BE2C (cell line): Measurements from ENCODE around the gene SORL1.

Experiments used
- DNase-seq: peaks from one replicate; pipeline ENCODE4 v3.0.0-alpha.2; 2020
- H3K27me3 ChIP-seq: fragments of 250-450 bp; sonication (Bioruptor Pico); 2 replicates; pipeline ENCODE4 v1.5.1; 2020; ENCODE audit warnings: mild to moderate bottlenecking
- H3K36me3 ChIP-seq: fragments of 250-450 bp; sonication (Bioruptor Pico); 2 replicates; pipeline ENCODE4 v1.5.1; 2020; ENCODE audit warnings: mild to moderate bottlenecking
- H3K4me1 ChIP-seq: fragments of 250-450 bp; sonication (Bioruptor Pico); 2 replicates; pipeline ENCODE4 v1.5.1; 2020
- H3K4me3 ChIP-seq: 2 replicates; pipeline ENCODE4 v1.5.1; 2011; ENCODE audit warnings: low read depth, low read length
- H3K9me3 ChIP-seq: fragments of 250-450 bp; sonication (Bioruptor Pico); 2 replicates; pipeline ENCODE4 v1.5.1; 2020
- CTCF ChIP-seq: IDR thresholded peaks from 2 replicates; pipeline ENCODE4 v1.5.1; 2012; ENCODE audit warnings: mild to moderate bottlenecking, low read depth, low read length

SORL1 gene

GRCh38 chr11:121425828-121426227 lies 26.3 kb upstream of the SORL1 start:
- no peak for DNase-seq
- H3K27me3 ChIP-seq, result no peaks in the 10 kb centered on the region
- no peaks in the 10 kb centered on the region for H3K36me3 ChIP-seq
- no peaks in the 10 kb centered on the region for H3K9me3 ChIP-seq
- H3K4me3 ChIP-seq, result no peak overlapping the region
- H3K4me1 ChIP-seq, result no peaks in the 10 kb centered on the region
- TF ChIP-seq CTCF, result no peak

GRCh38 chr11:121426476-121427399 lies 25.4 kb upstream of the SORL1 start:
- Histone ChIP-seq H3K4me1 (no peaks in the 10 kb centered on the region), H3K4me3 (peak overlapping the region; percentile 55), H3K27me3 (no peaks in the 10 kb centered on the region), H3K9me3 (no peaks in the 10 kb centered on the region), H3K36me3 (no peaks in the 10 kb centered on the region)
- no peak; the same call in 1 of the 2 replicates for TF ChIP-seq CTCF
- peak; percentile 59 for DNase-seq

- Histone ChIP-seq H3K4me3 (peak overlapping the region; percentile 55), H3K27me3 (no peaks in the 10 kb centered on the region), H3K36me3 (no peaks in the 10 kb centered on the region), H3K4me1 (no peaks in the 10 kb centered on the region), H3K9me3 (no peaks in the 10 kb centered on the region)
- TF ChIP-seq CTCF, result no peak
- DNase-seq, result no peak
Observed at GRCh38 chr11:121427400-121427744, 24.7 kb upstream of the SORL1 start.

GRCh38 chr11:121429556-121429955 lies 22.6 kb upstream of the SORL1 start:
- DNase-seq, result no peak
- H3K4me3 ChIP-seq, result no peak overlapping the region
- H3K4me1 ChIP-seq, result no peaks in the 10 kb centered on the region
- no peaks in the 10 kb centered on the region for H3K27me3 ChIP-seq
- TF ChIP-seq CTCF, result no peak
- no peaks in the 10 kb centered on the region for H3K36me3 ChIP-seq
- H3K9me3 ChIP-seq, result no peaks in the 10 kb centered on the region

- no peaks in the 10 kb centered on the region for H3K36me3 ChIP-seq
- no peak overlapping the region for H3K4me3 ChIP-seq
- DNase-seq, result no peak
- no peaks in the 10 kb centered on the region for H3K27me3 ChIP-seq
- H3K9me3 ChIP-seq, result no peaks in the 10 kb centered on the region
- no peaks in the 10 kb centered on the region for H3K4me1 ChIP-seq
- TF ChIP-seq CTCF, result no peak
Observed at GRCh38 chr11:121431820-121432526, 20.1 kb upstream of the SORL1 start.

- H3K36me3 ChIP-seq, result no peaks in the 10 kb centered on the region
- no peak for DNase-seq
- no peak for TF ChIP-seq CTCF
- no peaks in the 10 kb centered on the region for H3K9me3 ChIP-seq
- H3K4me1 ChIP-seq, result no peaks in the 10 kb centered on the region
- H3K4me3 ChIP-seq, result no peak overlapping the region
- H3K27me3 ChIP-seq, result no peaks in the 10 kb centered on the region
Observed at GRCh38 chr11:121435132-121435531, 17.0 kb upstream of the SORL1 start.
